IMR-90 (cell line): ENCODE results near the gene MGAT5. TPM values are rescaled to one million over a fixed set of nuclear protein-coding genes. Genes with fewer than 3 reads are reported as not detected.
A peak's percentile ranks its signal among the peaks of the same experiment; 100 is the strongest.

Experiments used
- ATAC-seq: fragments of 200-7000 bp; cut with Tn5 transposase; 2 replicates; pipeline ENCODE4 v1.9.1; 2020; ENCODE audit warnings: low read depth, mild to moderate bottlenecking, moderate library complexity
- BruUV-seq: library from RNA; stranded (reverse); fragments of 400-500 nt; replicated peaks from 2 replicates; lab custom pipeline; 2021; lab: Mats Ljungman, UMichigan
- CTCF ChIA-PET: fragments of 300-600 bp; formaldehyde crosslinking; extraction: SDS; loops from one replicate; lab custom pipeline; 2021; ENCODE audit warnings: antibody characterized with exemption; lab: Yijun Ruan, JAX
- POLR2A ChIA-PET: fragments of 300-600 bp; sonication (Branson Sonifier 250); formaldehyde crosslinking; loops from one replicate; lab custom pipeline; 2022; ENCODE audit warnings: antibody characterized with exemption; ENCODE audit not compliant: unreplicated experiment; lab: Charles Lee
- DNase-seq: peaks from one replicate; pipeline ENCODE4 v3.0.0; 2013
- H2AFZ ChIP-seq: replicated peaks from 2 replicates; pipeline ENCODE3; 2013; ENCODE audit warnings: low read length, mild to moderate bottlenecking; ENCODE audit not compliant: poor library complexity
- H2AK5ac ChIP-seq: 2 replicates; pipeline ENCODE4 v1.6.1; 2013; ENCODE audit warnings: low read depth, low read length, inconsistent platforms
- H2AK9ac ChIP-seq: replicated peaks from 2 replicates; pipeline ENCODE3; 2013; ENCODE audit warnings: mild to moderate bottlenecking, low read depth, low read length, moderate library complexity; ENCODE audit not compliant: poor library complexity
- H2BK120ac ChIP-seq: 2 replicates; pipeline ENCODE4 v1.6.1; 2013; ENCODE audit warnings: low read depth, low read length, inconsistent platforms
- H2BK15ac ChIP-seq: 3 replicates; pipeline ENCODE4 v1.6.1; 2013; ENCODE audit warnings: low read depth, low read length, inconsistent platforms
- H2BK20ac ChIP-seq: 2 replicates; pipeline ENCODE4 v1.6.1; 2013; ENCODE audit warnings: low read depth, mild to moderate bottlenecking, inconsistent platforms, low read length, moderate library complexity
- H2BK5ac ChIP-seq: 2 replicates; pipeline ENCODE4 v1.6.1; 2013; ENCODE audit warnings: mild to moderate bottlenecking, low read depth, low read length, inconsistent platforms; ENCODE audit not compliant: poor library complexity, severe bottlenecking
- H3K14ac ChIP-seq: replicated peaks from 2 replicates; pipeline ENCODE4 v1.6.1; 2013; ENCODE audit warnings: low read depth, low read length, inconsistent platforms
- H3K18ac ChIP-seq: 2 replicates; pipeline ENCODE4 v1.6.1; 2013; ENCODE audit warnings: low read depth, low read length, control low read depth
- H3K23ac ChIP-seq: 2 replicates; pipeline ENCODE4 v1.6.1; 2013; ENCODE audit warnings: low read depth, low read length, inconsistent platforms
- H3K27ac ChIP-seq: 2 replicates; pipeline ENCODE4 v1.5.1; 2013; ENCODE audit warnings: mild to moderate bottlenecking, control low read depth, low read length; ENCODE audit not compliant: insufficient read depth
- H3K27me3 ChIP-seq: 2 replicates; pipeline ENCODE4 v1.6.1; 2013; ENCODE audit warnings: low read length; ENCODE audit not compliant: control insufficient read depth, insufficient read depth
- H3K36me3 ChIP-seq: 2 replicates; pipeline ENCODE4 v1.6.1; 2013; ENCODE audit warnings: low read length, mixed read lengths; ENCODE audit not compliant: control insufficient read depth, insufficient read depth
- H3K4ac ChIP-seq: 2 replicates; pipeline ENCODE4 v1.6.1; 2013; ENCODE audit warnings: low read depth, low read length, inconsistent platforms
- H3K4me1 ChIP-seq: 2 replicates; pipeline ENCODE4 v1.6.1; 2013; ENCODE audit warnings: low read length, mixed read lengths; ENCODE audit not compliant: control insufficient read depth, insufficient read depth
- H3K4me2 ChIP-seq: 2 replicates; pipeline ENCODE4 v1.6.1; 2013; ENCODE audit warnings: low read depth, mild to moderate bottlenecking, control low read depth, low read length, moderate library complexity
- H3K4me3 ChIP-seq: 2 replicates; pipeline ENCODE4 v1.5.1; 2013; ENCODE audit warnings: low read depth, mild to moderate bottlenecking, control low read depth, low read length, moderate library complexity; ENCODE audit not compliant: insufficient read depth
- H3K56ac ChIP-seq: 2 replicates; pipeline ENCODE4 v1.6.1; 2013; ENCODE audit warnings: low read length, inconsistent platforms; ENCODE audit not compliant: insufficient read depth; ENCODE audit errors: extremely low read depth
- H3K79me1 ChIP-seq, 2 experiments: 2 replicates each; pipeline ENCODE4 v1.6.1; 2013; ENCODE audit warnings: low read length in 2 of 2, inconsistent platforms in 1 of 2, low read depth in 1 of 2
- H3K9ac ChIP-seq: 2 replicates; pipeline ENCODE4 v1.6.1; 2013; ENCODE audit warnings: low read depth, low read length, control low read depth
- H3K9me1 ChIP-seq: 2 replicates; pipeline ENCODE4 v1.6.1; 2013; ENCODE audit warnings: low read length, inconsistent platforms; ENCODE audit not compliant: insufficient read depth
- H3K9me3 ChIP-seq: 2 replicates; pipeline ENCODE4 v1.6.1; 2013; ENCODE audit warnings: low read length; ENCODE audit not compliant: control insufficient read depth, insufficient read depth
- H4K20me1 ChIP-seq: 2 replicates; pipeline ENCODE4 v1.6.1; 2013; ENCODE audit warnings: low read length, inconsistent platforms; ENCODE audit not compliant: insufficient read depth
- H4K5ac ChIP-seq: 2 replicates; pipeline ENCODE4 v1.6.1; 2013; ENCODE audit warnings: mild to moderate bottlenecking, low read depth, low read length, control low read depth
- H4K8ac ChIP-seq, 2 experiments: 2 replicates each; pipeline ENCODE4 v1.6.1; 2013; ENCODE audit warnings: low read depth in 2 of 2, low read length in 2 of 2, control low read depth in 1 of 2, inconsistent platforms in 1 of 2
- H4K91ac ChIP-seq: 2 replicates; pipeline ENCODE4 v1.6.1; 2013; ENCODE audit warnings: low read depth, low read length, inconsistent platforms; ENCODE audit not compliant: insufficient read depth
- BHLHE40 ChIP-seq: fragments of 150-350 bp; IDR thresholded peaks from 2 replicates; pipeline ENCODE4 v1.6.1; 2016; ENCODE audit warnings: mild to moderate bottlenecking, low read depth, low read length
- FOS ChIP-seq: fragments of 150-350 bp; IDR thresholded peaks from 2 replicates; pipeline ENCODE4 v1.6.1; 2016; ENCODE audit warnings: low read depth, low read length
- MAFK ChIP-seq: IDR thresholded peaks from 2 replicates; pipeline ENCODE4 v1.6.1; 2012; ENCODE audit warnings: low read depth, low read length, improper control_type of control experiment
- MXI1 ChIP-seq: IDR thresholded peaks from 2 replicates; pipeline ENCODE4 v1.6.1; 2012; ENCODE audit warnings: low read depth, mild to moderate bottlenecking, low read length, moderate library complexity, borderline replicate concordance
- WGBS, 2 experiments: methylation state at CpG; one replicate each; pipeline versions ENCODE4 v1.1.5 to v1.1.7; 2013; ENCODE audit warnings: missing lambda C conversion rate in 2 of 2; ENCODE audit not compliant: insufficient read length in 1 of 2; ENCODE audit errors: extremely low coverage in 2 of 2; 5-methylcytosine and 5-hydroxymethylcytosine counted together
- dilution Hi-C: fragments of 300-500 bp; cut with HindIII; formaldehyde crosslinking; loops from one replicate; pipeline ENCODE4 v1.14.3; 2018; ENCODE audit warnings: low sequenced_read_pairs; ENCODE audit not compliant: unreplicated experiment
- in situ Hi-C: fragments of 300-500 bp; cut with MboI; formaldehyde crosslinking; loops from 3 replicates; pipeline ENCODE4 v1.14.3; 2019; ENCODE audit warnings: low sequenced_read_pairs, inconsistent platforms, mixed read lengths
- intact Hi-C: fragments of 100-400 bp; cut with micrococcal nuclease; formaldehyde crosslinking; loops from 2 replicates; pipeline ENCODE4 v1.10.0; 2022
- polyA plus RNA-seq, 3 experiments: library from polyadenylated mRNA; depleted of rRNA; stranded (reverse); fragments of >200 nt; gene quantifications; 2 replicates each; pipeline ENCODE4 v1.2.3, GENCODE V29; 2012; ENCODE audit warnings: low replicate concordance in 1 of 3
- total RNA-seq: library from RNA; depleted of rRNA; stranded (reverse); fragments of >200 nt; gene quantifications from 2 replicates; pipeline ENCODE4 v1.2.3, GENCODE V29; 2012
- TF ChIP-seq, protein P1 (sequence below): conservative IDR thresholded peaks from 2 replicates; pipeline ENCODE4 v1.5.1; 2012; ENCODE audit warnings: mild to moderate bottlenecking, low read depth, low read length, improper control_type of control experiment

MGAT5 gene
- total and polyA plus RNA-seq, 2 of the 4 experiments (the other 2 are of a cell fraction), result 22.9 to 59.9 TPM

DNA sequence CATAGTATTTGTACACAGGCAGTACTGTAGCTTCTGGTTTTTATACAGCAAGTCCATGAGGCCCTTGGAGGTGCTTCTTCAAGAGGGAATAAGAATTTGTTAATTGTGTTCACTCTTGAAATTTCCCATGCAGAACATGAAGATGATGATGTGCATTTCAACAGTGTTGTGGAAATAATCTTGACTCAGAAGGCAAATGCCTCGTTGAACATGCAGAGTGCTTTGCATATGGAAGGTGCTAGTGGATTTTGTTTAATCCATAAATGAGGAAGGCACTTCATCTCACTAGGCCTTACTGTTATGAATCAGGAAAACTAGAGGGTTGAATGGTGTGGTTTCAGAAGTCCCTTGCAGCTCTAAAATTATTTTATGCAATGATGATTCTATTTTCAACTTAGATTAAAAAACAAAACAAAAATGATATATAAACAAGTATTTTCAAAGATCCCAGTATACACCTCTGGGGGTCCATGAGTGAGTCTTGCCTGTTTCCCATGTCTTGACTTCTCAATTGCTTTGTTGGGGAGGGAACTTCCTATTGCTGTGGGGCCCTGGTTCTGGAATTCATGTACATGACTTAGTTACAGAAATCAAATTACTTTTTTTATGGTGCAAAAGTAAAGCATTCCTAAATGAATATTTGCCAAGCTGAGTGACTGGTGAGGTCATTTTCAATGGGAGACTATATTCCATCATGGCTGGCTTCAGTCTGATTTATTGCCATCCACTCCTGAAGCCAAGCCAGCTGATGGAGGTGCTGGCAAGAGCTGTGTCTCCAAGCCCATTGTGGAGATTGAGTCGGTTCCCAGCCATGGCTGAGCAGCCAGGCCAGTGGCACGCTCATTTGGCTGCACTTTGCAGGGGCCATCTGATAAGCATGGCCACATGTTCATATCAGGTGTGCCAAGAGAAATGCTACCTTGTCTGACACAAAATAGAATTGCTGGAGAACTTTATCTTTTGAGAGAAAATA is 56.5 kb downstream of the MGAT5 start:
- ATAC-seq (no peak), DNase-seq (no peak)
- TF ChIP-seq MXI1 (no peak), FOS (no peak), MAFK (no peak), BHLHE40 (no peak)
- TF ChIP-seq, protein P1, sequence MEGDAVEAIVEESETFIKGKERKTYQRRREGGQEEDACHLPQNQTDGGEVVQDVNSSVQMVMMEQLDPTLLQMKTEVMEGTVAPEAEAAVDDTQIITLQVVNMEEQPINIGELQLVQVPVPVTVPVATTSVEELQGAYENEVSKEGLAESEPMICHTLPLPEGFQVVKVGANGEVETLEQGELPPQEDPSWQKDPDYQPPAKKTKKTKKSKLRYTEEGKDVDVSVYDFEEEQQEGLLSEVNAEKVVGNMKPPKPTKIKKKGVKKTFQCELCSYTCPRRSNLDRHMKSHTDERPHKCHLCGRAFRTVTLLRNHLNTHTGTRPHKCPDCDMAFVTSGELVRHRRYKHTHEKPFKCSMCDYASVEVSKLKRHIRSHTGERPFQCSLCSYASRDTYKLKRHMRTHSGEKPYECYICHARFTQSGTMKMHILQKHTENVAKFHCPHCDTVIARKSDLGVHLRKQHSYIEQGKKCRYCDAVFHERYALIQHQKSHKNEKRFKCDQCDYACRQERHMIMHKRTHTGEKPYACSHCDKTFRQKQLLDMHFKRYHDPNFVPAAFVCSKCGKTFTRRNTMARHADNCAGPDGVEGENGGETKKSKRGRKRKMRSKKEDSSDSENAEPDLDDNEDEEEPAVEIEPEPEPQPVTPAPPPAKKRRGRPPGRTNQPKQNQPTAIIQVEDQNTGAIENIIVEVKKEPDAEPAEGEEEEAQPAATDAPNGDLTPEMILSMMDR, result no peak
- Histone ChIP-seq H2BK15ac (no peak overlapping the region), H4K20me1 (peaks cover 18% of the 10 kb centered on the region), H3K4me3 (no peak overlapping the region), H2AFZ (peak overlapping the region; percentile 26), H3K4me2 (no peak overlapping the region), H3K9me3 (no peaks in the 10 kb centered on the region), H3K36me3 (no peaks in the 10 kb centered on the region; the same call in 1 of the 2 replicates), H3K27me3 (no peaks in the 10 kb centered on the region), H3K14ac (no peak overlapping the region), H2BK120ac (no peak overlapping the region), H3K9ac (no peak overlapping the region), H3K79me1 (peaks cover 24 to 71% of the 10 kb centered on the region in 2 experiments), H3K56ac (no peak overlapping the region), H3K9me1 (peaks cover 2% of the 10 kb centered on the region; the same call in 1 of the 2 replicates), H4K5ac (no peak overlapping the region), H4K8ac (no peak overlapping the region), H3K27ac (no peak overlapping the region), H3K18ac (no peak overlapping the region), H3K23ac (no peak overlapping the region), H2AK5ac (no peak overlapping the region), H2BK20ac (no peak overlapping the region), H2AK9ac (no peak overlapping the region), H4K91ac (no peak overlapping the region), H3K4me1 (peaks cover 5% of the 10 kb centered on the region; the same call in 1 of the 2 replicates), H3K4ac (no peak overlapping the region), H2BK5ac (no peak overlapping the region)
- dilution Hi-C loops, result no loop called here
- ChIA-PET CTCF (no interaction called here), POLR2A (no interaction called here)
- intact Hi-C loops, result no loop called here
- 93% methylated on average over 2 of the region's 3 CpGs; no CpG with 5 or more reads in 1 of the 2 experiments for WGBS, 2 experiments
- in situ Hi-C loops, result no loop called here
- BruUV-seq, result no TSS peak
